Measurements from ENCODE around the gene EFEMP2. TPM values are rescaled to one million over a fixed set of nuclear protein-coding genes. Genes with fewer than 3 reads are reported as not detected.

The EFEMP2 gene
- total RNA-seq, 2 experiments from 2014 or later, result 7.2 to 7.6 TPM

DNA sequence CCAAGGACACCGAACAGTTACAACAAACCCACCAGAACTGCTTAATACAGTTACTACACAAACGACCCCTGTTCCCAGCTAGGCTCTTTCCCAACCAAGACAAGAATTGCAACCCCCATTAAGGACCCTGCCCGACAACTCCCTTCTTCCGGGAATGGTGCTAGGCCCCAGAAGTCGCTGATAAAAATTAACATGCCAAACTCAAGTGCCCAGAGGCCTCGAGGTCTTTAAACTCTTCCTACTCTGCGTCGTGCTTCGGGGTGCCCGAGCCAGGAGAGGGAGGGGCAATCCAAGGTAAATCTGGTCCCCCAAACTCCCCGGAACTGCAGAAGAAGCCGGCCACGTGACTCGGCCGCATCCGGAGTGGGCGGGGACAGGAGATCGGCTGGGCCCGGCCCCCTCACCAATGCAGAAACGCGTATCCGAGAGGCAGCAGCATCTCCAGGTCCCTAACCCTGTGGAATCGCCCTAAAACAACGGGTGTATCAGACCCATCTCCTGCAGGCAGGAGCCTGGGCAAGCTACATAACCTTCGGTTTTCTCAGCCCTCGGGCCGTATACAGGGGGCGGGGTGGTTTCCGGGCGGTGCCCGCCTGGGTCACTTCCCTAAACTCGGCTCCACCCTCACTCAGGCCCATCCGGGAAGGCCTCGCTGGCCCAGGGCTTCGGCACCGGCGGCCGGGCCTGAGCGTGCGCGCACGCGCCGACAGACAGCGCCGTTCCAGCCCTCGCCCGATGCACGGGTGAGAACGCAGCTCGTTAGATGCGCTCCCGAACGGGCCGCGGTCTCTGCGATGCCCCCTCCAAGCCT is 15.7 kb downstream of the EFEMP2 start:
- H3K36me3 ChIP-seq (ENCODE audit: insufficient read depth, low read length), result peaks cover 61% of the 10 kb centered on the region
- peaks cover 20% of the 10 kb centered on the region for H4K20me1 ChIP-seq (ENCODE audit: insufficient read depth, low read length)
- POLR2A ChIA-PET, result no interaction called here
- peak overlapping the region; percentile 93 for H3K27ac ChIP-seq (ENCODE audit: low read depth, low read length, poor library complexity, severe bottlenecking)
- H2AFZ ChIP-seq (ENCODE audit: low read length), result no peak overlapping the region
- no peaks in the 10 kb centered on the region for H3K9me2 ChIP-seq (ENCODE audit: insufficient read depth, low read length)
- 0 out of 2 replicates have a peak, but pooled peaks cover 1% of the 10 kb centered on the region for H3K9me3 ChIP-seq (ENCODE audit: low read length)
- intact Hi-C loops (cut with micrococcal nuclease; ENCODE audit: unreplicated experiment), result loop anchor here (5.0 kb wide), 1 partner anchor 410 kb away; the partner anchor contains the start of gene RAB1B
- peak overlapping the region; percentile 99 for H3K4me3 ChIP-seq (ENCODE audit: low read depth, low read length, poor library complexity, severe bottlenecking)
- no peak for TF ChIP-seq EZH2phosphoT487 (IDR thresholded peaks at IDR 0.05; ENCODE audit: borderline replicate concordance, low read depth, low read length)
- TF ChIP-seq, protein P1, sequence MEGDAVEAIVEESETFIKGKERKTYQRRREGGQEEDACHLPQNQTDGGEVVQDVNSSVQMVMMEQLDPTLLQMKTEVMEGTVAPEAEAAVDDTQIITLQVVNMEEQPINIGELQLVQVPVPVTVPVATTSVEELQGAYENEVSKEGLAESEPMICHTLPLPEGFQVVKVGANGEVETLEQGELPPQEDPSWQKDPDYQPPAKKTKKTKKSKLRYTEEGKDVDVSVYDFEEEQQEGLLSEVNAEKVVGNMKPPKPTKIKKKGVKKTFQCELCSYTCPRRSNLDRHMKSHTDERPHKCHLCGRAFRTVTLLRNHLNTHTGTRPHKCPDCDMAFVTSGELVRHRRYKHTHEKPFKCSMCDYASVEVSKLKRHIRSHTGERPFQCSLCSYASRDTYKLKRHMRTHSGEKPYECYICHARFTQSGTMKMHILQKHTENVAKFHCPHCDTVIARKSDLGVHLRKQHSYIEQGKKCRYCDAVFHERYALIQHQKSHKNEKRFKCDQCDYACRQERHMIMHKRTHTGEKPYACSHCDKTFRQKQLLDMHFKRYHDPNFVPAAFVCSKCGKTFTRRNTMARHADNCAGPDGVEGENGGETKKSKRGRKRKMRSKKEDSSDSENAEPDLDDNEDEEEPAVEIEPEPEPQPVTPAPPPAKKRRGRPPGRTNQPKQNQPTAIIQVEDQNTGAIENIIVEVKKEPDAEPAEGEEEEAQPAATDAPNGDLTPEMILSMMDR (conservative IDR thresholded peaks at IDR 0.05; ENCODE audit: low read length), result no peak
- no TSS peak for BruUV-seq (replicated peaks)
- peaks cover 47% of the 10 kb centered on the region for H3K79me2 ChIP-seq (ENCODE audit: insufficient read depth, low read depth, low read length)
- peaks cover 27% of the 10 kb centered on the region for H3K4me1 ChIP-seq (ENCODE audit: insufficient read depth, low read length, poor library complexity, severe bottlenecking)
- CTCF ChIA-PET (ENCODE audit: unreplicated experiment), result no interaction called here
- peak; percentile 80 for DNase-seq (ENCODE audit: low spot score)
- H3K4me2 ChIP-seq (ENCODE audit: low read length), result peak overlapping the region; percentile 94

- peak overlapping the region; percentile 94 for H3K4me2 ChIP-seq (ENCODE audit: low read length)
- no peaks in the 10 kb centered on the region for H3K9me2 ChIP-seq (ENCODE audit: insufficient read depth, low read length)
- peaks cover 66% of the 10 kb centered on the region for H3K36me3 ChIP-seq (ENCODE audit: insufficient read depth, low read length)
- peaks cover 37% of the 10 kb centered on the region for H3K79me2 ChIP-seq (ENCODE audit: insufficient read depth, low read depth, low read length)
- CTCF ChIA-PET (ENCODE audit: unreplicated experiment), result no interaction called here
- DNase-seq (ENCODE audit: low spot score), result no peak
- no TSS peak for BruUV-seq (replicated peaks)
- intact Hi-C loops (cut with micrococcal nuclease; ENCODE audit: unreplicated experiment), result loop anchor here (5.0 kb wide), 1 partner anchor 411 kb away; the partner anchor contains the start of gene RAB1B
- H2AFZ ChIP-seq (ENCODE audit: low read length), result no peak overlapping the region
- POLR2A ChIA-PET, result no interaction called here
- TF ChIP-seq EZH2phosphoT487 (IDR thresholded peaks at IDR 0.05; ENCODE audit: borderline replicate concordance, low read depth, low read length), result no peak
- TF ChIP-seq, protein P1 (conservative IDR thresholded peaks at IDR 0.05; ENCODE audit: low read length), result no peak
- H3K4me1 ChIP-seq (ENCODE audit: insufficient read depth, low read length, poor library complexity, severe bottlenecking), result peaks cover 20% of the 10 kb centered on the region
- H3K4me3 ChIP-seq (ENCODE audit: low read depth, low read length, poor library complexity, severe bottlenecking), result peak overlapping the region; percentile 99
- no peak overlapping the region for H3K27ac ChIP-seq (ENCODE audit: low read depth, low read length, poor library complexity, severe bottlenecking)
- H3K9me3 ChIP-seq (ENCODE audit: low read length), result peaks cover 7% of the 10 kb centered on the region; the same call in 1 of the 2 replicates
- peaks cover 16% of the 10 kb centered on the region for H4K20me1 ChIP-seq (ENCODE audit: insufficient read depth, low read length)
Measured at GRCh38 chr11:65855927-65856363, 16.7 kb downstream of the EFEMP2 start.
